ENCODE data around the gene PFKL.

The PFKL gene

GRCh38 chr21:44317241-44317782 is 17.5 kb downstream of the PFKL start:
- TF ChIP-seq CTCF (IDR thresholded peaks at IDR 0.05; ENCODE audit: low read depth, low read length) (no peak), MAX (IDR thresholded peaks at IDR 0.05; ENCODE audit: low read depth, low read length) (no peak), MYC (IDR thresholded peaks at IDR 0.05; ENCODE audit: low read depth, low read length) (no peak), POLR2A (IDR thresholded peaks at IDR 0.05; ENCODE audit: extremely low read depth, insufficient read length) (no peak)
- DNase-seq (ENCODE audit: low read depth), result no peak
- no peak overlapping the region for H3K4me3 ChIP-seq (ENCODE audit: low read depth, low read length)

GRCh38 chr21:44317871-44318270 is 18.0 kb downstream of the PFKL start:
- no peak overlapping the region for H3K4me3 ChIP-seq (ENCODE audit: low read depth, low read length)
- no peak for DNase-seq (ENCODE audit: low read depth)
- TF ChIP-seq CTCF (IDR thresholded peaks at IDR 0.05; ENCODE audit: low read depth, low read length) (no peak), MYC (IDR thresholded peaks at IDR 0.05; ENCODE audit: low read depth, low read length) (no peak), POLR2A (IDR thresholded peaks at IDR 0.05; ENCODE audit: extremely low read depth, insufficient read length) (no peak)

- no peak for DNase-seq (ENCODE audit: low read depth)
- TF ChIP-seq POLR2A (IDR thresholded peaks at IDR 0.05; ENCODE audit: extremely low read depth, insufficient read length) (no peak), MAX (IDR thresholded peaks at IDR 0.05; ENCODE audit: low read depth, low read length) (no peak), MYC (IDR thresholded peaks at IDR 0.05; ENCODE audit: low read depth, low read length) (no peak), CTCF (IDR thresholded peaks at IDR 0.05; ENCODE audit: low read depth, low read length) (no peak)
- no peak overlapping the region for H3K4me3 ChIP-seq (ENCODE audit: low read depth, low read length)
Observed at GRCh38 chr21:44318489-44319285, 18.8 kb downstream of the PFKL start.

GRCh38 chr21:44319407-44320065 is 19.7 kb downstream of the PFKL start:
- no peak for DNase-seq (ENCODE audit: low read depth)
- H3K4me3 ChIP-seq (ENCODE audit: low read depth, low read length), result no peak overlapping the region
- no peak for TF ChIP-seq POLR2A (IDR thresholded peaks at IDR 0.05; ENCODE audit: extremely low read depth, insufficient read length)
- TF ChIP-seq CTCF (IDR thresholded peaks at IDR 0.05; ENCODE audit: low read depth, low read length), result no peak
- TF ChIP-seq MYC (IDR thresholded peaks at IDR 0.05; ENCODE audit: low read depth, low read length), result no peak
- TF ChIP-seq MAX (IDR thresholded peaks at IDR 0.05; ENCODE audit: low read depth, low read length), result no peak

GRCh38 chr21:44320847-44321246 is 21.0 kb downstream of the PFKL start:
- no peak overlapping the region for H3K4me3 ChIP-seq (ENCODE audit: low read depth, low read length)
- TF ChIP-seq CTCF (IDR thresholded peaks at IDR 0.05; ENCODE audit: low read depth, low read length), result no peak
- TF ChIP-seq POLR2A (IDR thresholded peaks at IDR 0.05; ENCODE audit: extremely low read depth, insufficient read length), result no peak
- no peak for TF ChIP-seq MAX (IDR thresholded peaks at IDR 0.05; ENCODE audit: low read depth, low read length)
- no peak for TF ChIP-seq MYC (IDR thresholded peaks at IDR 0.05; ENCODE audit: low read depth, low read length)
- DNase-seq (ENCODE audit: low read depth), result no peak

All from NB4 (cell line).